ENCODE results near the gene LRRC1. TPM values are rescaled to one million over a fixed set of nuclear protein-coding genes. Genes with fewer than 3 reads are reported as not detected.

LRRC1 gene
- total RNA-seq, 4 donors from 2014 or later = 71.0 to 151 (median 91.6) TPM

GRCh38 chr6:53906842-53907241 is 112.0 kb downstream of the LRRC1 start:
- 79 to 92% methylated on average over 2 to 3 of the region's 3 CpGs for WGBS, 2 donors (ENCODE audit: low coverage in 1 of 2)
- in situ Hi-C loops (cut with MboI; ENCODE audit: low pct_ligation_motif_present in 1 of 4, low pct_unique_long_range_greater_than_20kb in 1 of 4, low sequenced_read_pairs in 3 of 4) (no loop called here), intact Hi-C loops (cut with DNase I; ENCODE audit: low total_unique reads) (no loop called here)
- no peaks in the 10 kb centered on the region for H3K27me3 ChIP-seq
- TF ChIP-seq POLR2A (IDR thresholded peaks at IDR 0.05) (no peak), POLR2AphosphoS5 (IDR thresholded peaks at IDR 0.05) (no peak), EP300 (IDR thresholded peaks at IDR 0.05; ENCODE audit: low read depth) (no peak), CTCF (IDR thresholded peaks at IDR 0.05) (no peak)
- H3K9me3 ChIP-seq = no peaks in the 10 kb centered on the region
- H3K36me3 ChIP-seq = peaks cover 0 to 18% (median 3%) of the 10 kb centered on the region in 4 donors
- no peak for DNase-seq
- H3K4me3 ChIP-seq = no peak overlapping the region
- no peak overlapping the region for H3K27ac ChIP-seq
- no peaks in the 10 kb centered on the region for H3K4me1 ChIP-seq

GRCh38 chr6:53910834-53911233 is 116.0 kb downstream of the LRRC1 start:
- WGBS, 2 donors (ENCODE audit: low coverage in 1 of 2) = 88 to 100% methylated on average over 3 to 4 of the region's 4 CpGs
- no peak overlapping the region for H3K4me3 ChIP-seq
- no peak for DNase-seq
- peaks cover 0 to 2% (median 0%) of the 10 kb centered on the region in 4 donors for H3K36me3 ChIP-seq
- H3K9me3 ChIP-seq = no peaks in the 10 kb centered on the region
- no peak overlapping the region for H3K27ac ChIP-seq
- in situ Hi-C loops (cut with MboI; ENCODE audit: low pct_ligation_motif_present in 1 of 4, low pct_unique_long_range_greater_than_20kb in 1 of 4, low sequenced_read_pairs in 3 of 4) (no loop called here), intact Hi-C loops (cut with DNase I; ENCODE audit: low total_unique reads) (no loop called here)
- peaks cover 0 to 21% (median 2%) of the 10 kb centered on the region in 4 donors for H3K4me1 ChIP-seq
- TF ChIP-seq EP300 (IDR thresholded peaks at IDR 0.05; ENCODE audit: low read depth) = no peak
- no peak for TF ChIP-seq POLR2A (IDR thresholded peaks at IDR 0.05)
- peak in 1 of 3 donors; percentile 11 for TF ChIP-seq POLR2AphosphoS5 (IDR thresholded peaks at IDR 0.05)
- TF ChIP-seq CTCF (IDR thresholded peaks at IDR 0.05) = no peak
- no peaks in the 10 kb centered on the region for H3K27me3 ChIP-seq

GRCh38 chr6:53912661-53913060 is 117.9 kb downstream of the LRRC1 start:
- peak overlapping the region in 1 of 4 donors; percentile 36 for H3K27ac ChIP-seq
- WGBS, 2 donors (ENCODE audit: low coverage in 1 of 2) = 86% methylated on average over 1 of the region's 1 CpG; no CpG with 5 or more reads in 1 of the 2 donors
- no peak for DNase-seq
- intact Hi-C loops (cut with DNase I; ENCODE audit: low total_unique reads) = no loop called here
- no peak overlapping the region for H3K4me3 ChIP-seq
- no peaks in the 10 kb centered on the region for H3K9me3 ChIP-seq
- H3K36me3 ChIP-seq = no peaks in the 10 kb centered on the region
- no peak for TF ChIP-seq EP300 (IDR thresholded peaks at IDR 0.05; ENCODE audit: low read depth)
- TF ChIP-seq CTCF (IDR thresholded peaks at IDR 0.05) = no peak
- no peak for TF ChIP-seq POLR2A (IDR thresholded peaks at IDR 0.05)
- no peak for TF ChIP-seq POLR2AphosphoS5 (IDR thresholded peaks at IDR 0.05)
- H3K4me1 ChIP-seq = peaks cover 0 to 21% (median 2%) of the 10 kb centered on the region in 4 donors
- in situ Hi-C loops (cut with MboI; ENCODE audit: low pct_ligation_motif_present in 1 of 4, low pct_unique_long_range_greater_than_20kb in 1 of 4, low sequenced_read_pairs in 3 of 4) = no loop called here
- no peaks in the 10 kb centered on the region for H3K27me3 ChIP-seq

- DNase-seq = no peak
- in situ Hi-C loops (cut with MboI; ENCODE audit: low pct_ligation_motif_present in 1 of 4, low pct_unique_long_range_greater_than_20kb in 1 of 4, low sequenced_read_pairs in 3 of 4) (no loop called here), intact Hi-C loops (cut with DNase I; ENCODE audit: low total_unique reads) (no loop called here)
- no peak for TF ChIP-seq POLR2A (IDR thresholded peaks at IDR 0.05)
- no peak for TF ChIP-seq EP300 (IDR thresholded peaks at IDR 0.05; ENCODE audit: low read depth)
- TF ChIP-seq POLR2AphosphoS5 (IDR thresholded peaks at IDR 0.05) = no peak
- no peak for TF ChIP-seq CTCF (IDR thresholded peaks at IDR 0.05)
- no peaks in the 10 kb centered on the region for H3K36me3 ChIP-seq
- no peaks in the 10 kb centered on the region for H3K27me3 ChIP-seq
- H3K27ac ChIP-seq = peak overlapping the region in 1 of 4 donors; percentile 36
- no peaks in the 10 kb centered on the region for H3K9me3 ChIP-seq
- no peak overlapping the region for H3K4me3 ChIP-seq
- WGBS, 2 donors (ENCODE audit: low coverage in 1 of 2) = 60 to 62% methylated on average over 1 of the region's 1 CpG
- H3K4me1 ChIP-seq = peaks cover 0 to 21% (median 2%) of the 10 kb centered on the region in 4 donors
These were observed 118.5 kb downstream of the LRRC1 start for GRCh38 chr6:53913286-53913685.
